ENCODE measurements around the gene NME7.

Gene NME7

DNA sequence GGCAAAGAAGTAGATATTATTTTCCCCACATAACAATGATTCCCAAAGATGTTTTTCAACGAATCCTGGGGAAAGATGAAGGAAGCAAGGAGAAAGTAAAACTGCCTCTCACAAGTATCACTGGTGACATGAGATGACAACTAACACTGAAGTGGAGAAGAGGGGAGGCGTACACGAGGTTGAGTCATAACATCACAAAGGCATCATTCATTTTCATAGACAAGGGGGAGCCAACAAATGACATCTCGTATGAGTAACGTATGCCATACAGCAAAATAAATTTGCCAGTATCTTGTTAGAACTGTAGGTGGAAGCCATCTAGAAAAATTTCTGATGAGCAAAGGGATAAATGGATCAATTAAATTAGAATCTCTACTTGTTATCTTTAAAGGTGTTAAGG lies 204.5 kb downstream of the NME7 start:
- no peak for DNase-seq (ENCODE audit: low read depth in 2 of 2, low spot score in 1 of 2)

DNA sequence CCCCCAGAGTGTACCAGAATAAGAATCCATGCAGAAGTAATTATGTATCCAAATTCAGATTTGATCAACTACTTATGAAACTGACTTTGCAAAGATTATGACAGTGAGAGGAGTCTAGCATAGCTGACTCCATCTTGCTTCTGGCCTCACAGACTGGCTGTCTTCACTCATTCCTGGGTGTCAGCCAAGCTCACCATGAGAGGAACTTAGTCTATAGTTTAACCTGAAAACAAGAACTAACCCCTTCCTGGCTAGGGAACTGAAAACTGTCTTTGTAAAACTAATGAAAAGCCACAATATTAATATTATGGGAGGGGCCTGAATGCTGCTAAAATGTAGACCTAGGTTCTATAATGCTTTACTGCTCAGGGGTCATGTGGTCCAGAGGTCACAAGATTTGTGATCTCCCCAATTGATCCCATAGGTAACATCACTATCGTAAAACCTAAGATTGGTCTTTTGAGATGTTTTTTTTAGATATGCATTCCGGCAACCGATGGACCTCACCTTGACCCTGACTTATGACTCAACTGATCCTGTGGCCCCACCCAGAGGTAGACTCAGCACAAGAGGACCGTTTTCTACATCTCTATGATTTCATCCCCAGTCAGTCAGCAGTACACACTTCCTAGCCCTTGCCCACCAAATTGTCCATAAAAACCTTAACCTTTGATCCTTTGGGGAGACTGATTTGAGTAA lies 206.0 kb downstream of the NME7 start:
- no peak for DNase-seq (ENCODE audit: low read depth in 2 of 2, low spot score in 1 of 2)

DNA sequence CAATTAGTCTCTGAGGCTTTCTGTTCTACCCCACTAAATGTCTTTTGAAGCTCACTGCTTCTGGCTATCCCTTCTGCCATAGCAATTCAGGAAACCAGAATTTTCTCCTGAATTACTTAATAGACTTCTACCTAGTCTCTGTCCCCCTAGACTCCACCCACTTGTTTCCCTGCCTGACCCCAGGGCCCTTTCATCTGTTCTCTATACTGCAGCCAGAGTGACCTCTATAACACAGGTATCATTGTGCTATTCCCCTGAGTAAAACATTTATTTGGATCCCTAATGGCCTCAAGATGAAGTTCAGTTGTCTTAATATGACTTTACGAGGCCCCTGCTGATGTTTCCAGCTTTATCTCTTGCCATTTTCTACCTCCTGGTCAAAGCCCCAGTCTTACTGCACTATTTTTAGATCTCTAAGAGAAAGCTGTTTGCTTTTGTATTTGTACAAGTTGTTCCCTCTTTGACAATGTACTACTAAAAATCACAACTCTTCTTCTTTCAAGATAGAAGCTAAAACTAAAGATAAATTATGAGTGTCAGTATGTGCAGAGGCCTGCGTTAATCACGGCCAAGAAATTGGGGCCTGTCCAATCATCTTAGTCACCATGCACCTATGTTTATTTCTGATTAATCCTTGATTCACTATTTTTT lies 206.6 kb downstream of the NME7 start:
- no peak for DNase-seq (ENCODE audit: low read depth in 2 of 2, low spot score in 1 of 2)

DNA sequence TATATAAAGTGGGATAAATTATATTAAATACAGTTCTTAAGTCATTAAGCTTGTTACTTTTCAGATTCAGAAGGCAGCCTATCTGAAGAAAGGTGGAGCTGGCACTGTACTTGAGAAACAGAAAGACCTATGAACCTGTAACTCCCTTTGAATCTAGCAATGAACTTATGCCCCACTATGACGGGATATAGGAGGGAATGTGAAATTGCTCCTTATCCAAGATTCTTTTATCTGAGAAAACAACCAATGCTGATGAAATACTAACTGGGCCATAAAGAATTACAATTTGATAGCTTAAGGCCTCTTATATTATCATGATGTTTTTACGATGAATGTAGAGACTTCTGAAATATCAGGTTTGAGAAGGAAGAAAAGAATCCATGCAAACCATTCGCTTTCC lies 211.0 kb downstream of the NME7 start:
- no peak for DNase-seq (ENCODE audit: low read depth in 2 of 2, low spot score in 1 of 2)

DNA sequence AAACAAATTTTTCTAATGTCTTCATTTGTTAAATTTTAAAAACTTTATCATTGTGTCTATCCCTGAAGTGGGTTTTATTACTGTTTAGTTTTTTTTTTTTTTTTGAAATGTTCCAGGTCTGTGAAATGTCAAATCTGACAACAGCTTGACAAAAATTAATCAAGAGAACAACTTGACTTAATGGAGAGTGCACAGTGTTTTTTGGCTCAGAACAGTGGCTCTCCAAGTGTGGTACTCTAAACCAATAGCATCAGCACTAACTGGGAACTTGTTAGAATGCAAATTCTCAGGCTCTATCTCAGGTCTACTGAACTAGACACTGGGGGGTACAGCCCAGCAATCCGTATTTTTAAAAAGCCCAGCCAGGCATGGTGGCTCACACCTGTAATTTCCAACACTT lies 211.9 kb downstream of the NME7 start:
- no peak for DNase-seq (ENCODE audit: low read depth in 2 of 2, low spot score in 1 of 2)

DNA sequence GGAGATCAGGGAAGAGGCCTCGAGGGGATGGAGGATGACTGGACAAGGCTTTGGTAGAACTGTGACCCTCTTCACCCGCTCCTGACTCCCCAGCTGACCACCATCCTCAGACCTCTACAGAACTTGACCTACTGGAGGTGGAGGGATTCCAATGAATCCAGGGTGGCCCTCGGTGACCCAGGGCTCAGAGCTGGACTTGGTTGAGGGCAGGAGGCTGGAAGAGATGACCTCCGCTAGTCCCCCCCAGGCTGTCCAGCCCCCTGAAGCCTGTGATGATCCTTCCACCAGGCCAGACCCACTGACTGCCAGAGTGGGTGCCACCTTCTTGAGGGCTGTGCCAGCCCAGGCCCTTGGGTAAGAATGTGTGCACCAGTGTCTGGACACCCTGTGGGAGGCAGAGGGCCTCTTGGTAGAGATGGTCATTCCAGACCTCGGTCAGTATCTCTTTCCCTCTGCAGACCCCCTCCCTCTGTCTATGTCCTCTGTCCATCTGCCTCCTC lies 216.2 kb downstream of the NME7 start:
- DNase-seq (ENCODE audit: low read depth in 2 of 2, low spot score in 1 of 2) = no peak

DNA sequence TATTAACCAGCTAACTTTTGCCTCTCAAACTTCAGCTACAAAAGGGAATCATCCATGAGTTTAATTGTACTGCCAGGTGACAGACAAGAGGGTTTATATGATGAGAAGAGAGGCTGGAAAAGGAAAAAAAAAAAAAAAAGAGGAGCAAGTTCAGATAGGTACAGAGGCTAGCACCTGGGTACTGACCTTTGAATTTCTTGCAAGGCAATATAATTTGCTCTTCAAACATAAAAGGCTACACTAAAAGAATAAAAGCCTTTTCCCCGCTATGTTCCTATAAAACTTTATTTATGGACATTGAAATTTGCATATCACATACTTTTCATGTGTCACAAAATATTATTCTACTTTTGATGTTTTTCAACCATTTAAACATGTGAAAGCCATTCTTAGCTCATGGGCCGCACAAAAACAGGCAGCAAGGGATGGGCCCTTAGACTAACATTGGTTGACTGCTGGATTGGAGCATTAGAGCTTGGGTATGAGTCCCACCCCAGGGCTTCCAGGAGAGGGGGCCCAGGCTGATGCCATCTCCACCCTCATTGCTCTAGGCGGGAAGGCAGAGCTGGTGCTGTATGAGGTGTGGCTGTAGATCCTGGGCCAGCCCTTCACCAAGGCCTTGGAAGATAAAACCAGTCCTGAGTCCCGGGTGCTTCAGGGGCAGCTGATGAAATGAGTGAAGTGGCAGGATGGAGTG lies 216.8 kb downstream of the NME7 start:
- no peak for DNase-seq (ENCODE audit: low read depth in 2 of 2, low spot score in 1 of 2)

DNA sequence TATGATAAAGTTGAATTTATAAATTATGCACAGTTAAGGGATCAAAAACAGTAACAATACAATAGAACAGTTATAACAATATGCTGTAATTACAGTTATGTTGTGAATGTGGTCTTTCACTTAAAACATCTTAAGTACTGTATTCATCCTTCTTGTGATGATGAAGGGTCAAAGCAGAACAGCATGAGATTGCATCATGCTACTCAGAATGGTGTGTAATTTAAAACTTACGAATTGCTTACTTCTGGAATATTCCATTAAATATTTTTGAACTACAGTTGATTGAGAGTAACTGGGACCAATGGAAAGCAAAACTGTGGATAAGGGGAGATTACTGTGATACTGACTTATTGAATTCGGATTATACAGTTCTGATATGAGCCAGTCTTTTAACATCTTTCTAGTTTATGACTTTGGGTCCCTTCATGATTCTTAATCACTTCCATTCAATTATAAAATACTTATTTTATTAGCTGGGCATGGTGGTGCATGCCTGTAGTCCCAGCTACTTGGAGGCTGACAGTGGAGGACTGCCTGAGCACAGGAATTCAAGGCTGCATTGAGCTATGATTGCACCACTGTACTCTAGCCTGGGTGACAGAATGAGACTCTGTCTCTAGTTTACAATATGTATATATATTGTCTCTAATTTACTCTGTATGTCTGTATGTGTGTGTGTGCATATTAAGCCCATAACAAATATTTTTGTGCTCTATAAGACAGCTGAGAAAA lies 217.9 kb downstream of the NME7 start:
- no peak for DNase-seq (ENCODE audit: low read depth in 2 of 2, low spot score in 1 of 2)

DNA sequence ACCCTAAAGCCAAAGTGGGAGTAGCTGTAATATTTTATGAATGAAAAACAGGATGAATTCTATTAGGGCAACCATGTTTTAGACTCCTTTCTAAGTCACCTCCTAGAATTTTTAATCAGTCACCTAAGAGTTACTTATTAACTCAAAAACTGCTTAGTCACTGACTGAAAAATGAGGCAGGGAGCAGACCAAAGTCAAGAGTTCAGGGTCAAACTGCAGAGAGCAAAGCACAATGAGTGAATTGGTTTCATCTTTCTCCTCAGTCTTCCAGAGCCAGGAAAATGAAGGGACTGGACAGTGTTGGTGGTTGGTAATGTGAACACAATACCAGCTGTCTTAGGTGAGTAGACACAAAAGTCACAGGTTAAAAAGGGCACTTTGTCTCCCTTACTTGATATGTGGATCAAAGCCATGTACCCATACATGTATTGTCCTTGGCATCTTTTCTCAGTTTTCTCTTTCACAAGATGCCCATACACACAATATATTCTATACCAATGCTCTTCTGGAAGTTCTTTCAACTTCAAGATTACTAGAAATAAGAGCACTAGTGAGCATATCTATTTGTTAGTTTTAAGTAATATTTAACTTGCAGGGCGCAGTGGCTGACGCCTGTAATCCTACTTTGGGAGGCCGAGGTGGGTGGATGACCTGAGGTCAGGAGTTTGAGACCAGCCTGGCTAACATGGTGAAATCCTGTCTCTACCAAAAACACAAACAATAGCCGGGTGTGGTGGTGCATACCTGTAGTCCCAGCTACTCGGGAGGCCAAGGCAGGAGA lies 218.9 kb downstream of the NME7 start:
- no peak for DNase-seq (ENCODE audit: low read depth in 2 of 2, low spot score in 1 of 2)

DNA sequence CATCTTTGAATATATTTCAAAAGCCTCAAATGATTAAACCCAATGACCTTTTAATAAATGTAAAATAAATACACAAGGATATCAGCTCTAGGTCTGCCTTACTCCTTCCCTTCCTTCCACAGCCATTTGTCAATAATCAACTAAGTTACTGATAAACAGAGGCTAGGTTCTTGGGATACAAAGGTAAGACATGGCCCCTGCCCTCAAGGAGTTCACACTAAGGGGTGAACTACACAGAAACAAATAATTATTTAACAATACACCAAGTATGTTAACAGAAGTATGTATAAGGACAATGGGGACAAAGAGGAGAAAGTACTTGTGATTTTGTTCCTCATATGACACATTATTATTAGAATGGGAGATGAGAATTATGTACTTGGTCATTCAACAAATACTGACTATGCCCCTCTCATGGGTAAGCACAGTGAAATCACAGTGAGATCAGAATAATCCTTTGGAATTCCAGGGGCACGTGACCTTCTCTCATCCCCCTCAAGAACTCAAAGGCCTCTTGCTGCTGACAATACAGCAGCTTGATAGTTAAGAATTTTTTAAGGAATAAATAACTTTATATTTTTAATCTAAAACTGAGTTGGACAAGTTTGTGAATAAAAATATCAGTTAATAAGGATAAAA lies 220.9 kb downstream of the NME7 start:
- DNase-seq (ENCODE audit: low read depth in 2 of 2, low spot score in 1 of 2) = no peak

DNA sequence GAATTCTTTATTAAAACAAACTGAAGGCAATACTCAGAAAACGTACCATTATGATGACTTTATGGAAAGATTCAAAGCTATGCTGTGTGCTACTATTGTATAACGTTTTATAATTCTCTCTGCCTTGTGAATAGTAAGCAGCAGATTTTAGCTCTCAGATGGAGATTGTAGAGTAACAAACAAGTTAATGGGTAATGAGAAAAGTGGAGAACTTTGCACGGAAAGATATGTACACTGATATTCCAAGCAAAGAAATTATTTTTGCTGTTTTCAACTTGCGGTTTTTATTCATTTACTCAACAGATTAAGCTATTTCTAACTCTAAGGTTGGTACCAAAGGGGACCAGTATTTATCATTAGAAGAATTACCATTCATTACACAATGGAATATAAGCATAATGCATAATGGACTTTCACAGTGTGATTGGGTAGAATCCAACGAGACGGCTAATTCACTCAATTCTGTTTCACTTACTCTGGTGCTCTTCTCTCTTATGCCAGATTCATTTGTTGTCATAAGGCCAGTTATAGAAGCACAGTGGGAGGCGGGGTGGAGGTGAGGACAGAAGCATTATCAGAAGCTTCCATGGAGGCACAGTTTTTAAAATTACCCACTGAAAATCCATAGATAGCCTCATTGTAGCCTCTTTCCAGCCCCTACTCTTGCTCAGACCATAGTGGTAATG lies 222.5 kb downstream of the NME7 start:
- DNase-seq (ENCODE audit: low read depth in 2 of 2, low spot score in 1 of 2) = no peak

DNA sequence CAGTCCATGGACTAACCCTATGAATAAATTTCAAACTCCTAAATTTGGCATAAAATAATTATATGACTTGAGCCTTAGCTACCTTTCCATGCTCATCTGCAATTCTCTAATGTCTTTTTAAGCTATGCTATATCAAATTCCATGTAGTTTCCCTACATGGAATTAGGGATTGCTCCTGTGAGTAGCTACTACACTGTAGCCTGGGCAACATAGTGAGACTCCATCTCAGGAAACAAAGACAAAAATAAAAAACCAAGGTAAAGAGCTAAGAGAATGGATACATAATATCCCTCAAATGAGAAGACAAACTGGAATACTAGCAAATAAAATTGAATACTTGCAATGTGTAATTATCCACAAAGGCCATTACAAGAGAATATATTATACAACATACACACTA lies 223.6 kb downstream of the NME7 start:
- DNase-seq (ENCODE audit: low read depth in 2 of 2, low spot score in 1 of 2) = no peak

DNA sequence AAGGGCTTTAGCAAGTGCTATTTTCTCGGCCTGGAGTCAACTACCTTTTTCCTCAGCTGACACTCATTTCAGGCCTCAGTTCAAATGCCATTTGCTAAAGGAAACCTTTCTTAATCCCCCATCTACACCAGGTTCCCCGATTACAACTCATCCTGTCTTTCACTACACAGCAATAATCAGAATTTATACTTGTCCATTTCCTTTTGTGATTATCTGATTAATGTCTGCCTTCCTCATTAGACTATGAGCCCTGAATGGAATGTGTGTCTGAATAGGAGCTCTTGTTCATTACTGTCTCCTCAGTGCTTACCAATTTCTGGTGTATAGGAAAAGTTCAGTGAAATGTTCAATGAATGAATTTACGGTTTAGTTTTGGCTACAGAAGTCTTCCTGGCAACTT lies 224.3 kb downstream of the NME7 start:
- no peak for DNase-seq (ENCODE audit: low read depth in 2 of 2, low spot score in 1 of 2)

DNA sequence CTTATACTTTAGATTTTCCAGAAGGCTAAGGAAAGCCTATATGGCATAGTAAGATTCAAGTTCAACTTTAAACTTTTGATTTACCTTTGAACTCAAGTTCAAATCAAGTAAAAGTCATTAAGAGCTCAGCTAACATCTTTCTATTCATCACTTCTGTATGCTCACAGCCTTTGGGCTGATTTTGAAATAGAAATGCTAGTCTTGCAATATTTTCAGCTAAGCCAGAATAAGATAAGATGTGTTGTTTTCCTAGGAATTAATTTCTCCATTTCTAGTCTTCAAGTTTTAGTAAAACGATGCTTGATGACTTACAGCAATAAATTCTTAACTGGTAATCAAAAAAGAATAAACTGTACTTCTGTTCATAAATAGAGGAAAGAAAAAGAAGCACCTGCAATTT lies 225.5 kb downstream of the NME7 start:
- DNase-seq (ENCODE audit: low read depth in 2 of 2, low spot score in 1 of 2) = no peak

DNA sequence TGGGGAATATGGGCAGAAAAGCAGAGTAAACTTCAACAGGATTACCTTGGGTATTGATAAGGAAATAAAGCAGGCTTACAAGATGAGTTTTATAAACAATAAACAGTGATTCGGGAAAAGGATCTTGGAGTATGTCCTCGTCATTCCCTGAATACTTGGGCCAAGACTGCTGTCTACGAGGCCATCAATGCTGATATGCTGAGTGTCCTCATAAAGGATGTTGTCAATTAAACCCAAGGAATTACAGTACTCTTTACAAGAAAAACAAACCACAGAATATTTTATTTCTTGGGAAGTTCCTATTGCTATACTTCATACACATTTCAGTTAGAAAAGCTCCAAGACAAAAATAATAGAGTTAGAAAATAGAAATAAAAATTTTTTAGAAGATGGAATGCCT lies 226.2 kb downstream of the NME7 start:
- no peak for DNase-seq (ENCODE audit: low read depth in 2 of 2, low spot score in 1 of 2)

DNA sequence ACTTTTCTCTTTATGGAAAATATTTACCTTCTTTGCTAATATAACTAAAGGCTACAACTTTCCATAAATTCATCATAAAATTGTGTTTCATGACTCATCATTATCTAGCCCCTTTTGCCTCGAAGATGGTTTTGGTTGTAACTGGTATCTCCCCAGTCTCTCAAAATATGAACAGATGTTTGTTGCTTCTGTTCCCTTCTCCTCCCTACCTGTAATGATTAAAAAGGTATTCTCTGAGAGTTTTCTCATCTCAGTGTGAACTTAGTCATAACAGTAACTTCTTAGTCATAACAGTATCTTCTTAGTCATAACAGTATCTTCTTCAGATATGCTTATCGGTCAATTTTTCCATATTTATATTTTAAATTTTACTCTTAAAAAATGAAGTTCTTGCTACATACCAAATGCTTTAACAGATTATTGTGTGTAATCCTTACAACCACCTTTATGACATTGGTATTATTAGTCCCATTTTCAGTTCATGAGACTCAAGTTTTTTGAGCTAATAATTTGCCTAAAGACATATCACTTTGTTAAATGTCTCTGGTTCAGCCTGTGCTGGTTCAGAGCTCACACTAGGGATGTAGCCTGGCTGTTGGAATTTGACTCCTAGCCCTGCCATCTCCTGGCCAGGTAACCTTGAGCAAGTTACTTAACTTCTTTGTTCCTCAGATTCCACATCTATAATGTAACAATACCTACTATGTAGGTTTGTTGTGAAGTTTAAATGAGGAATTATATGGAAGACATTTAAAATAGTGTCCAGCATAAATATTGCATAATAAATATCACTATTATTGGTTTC lies 228.5 kb downstream of the NME7 start:
- no peak for DNase-seq (ENCODE audit: low read depth in 2 of 2, low spot score in 1 of 2)

DNA sequence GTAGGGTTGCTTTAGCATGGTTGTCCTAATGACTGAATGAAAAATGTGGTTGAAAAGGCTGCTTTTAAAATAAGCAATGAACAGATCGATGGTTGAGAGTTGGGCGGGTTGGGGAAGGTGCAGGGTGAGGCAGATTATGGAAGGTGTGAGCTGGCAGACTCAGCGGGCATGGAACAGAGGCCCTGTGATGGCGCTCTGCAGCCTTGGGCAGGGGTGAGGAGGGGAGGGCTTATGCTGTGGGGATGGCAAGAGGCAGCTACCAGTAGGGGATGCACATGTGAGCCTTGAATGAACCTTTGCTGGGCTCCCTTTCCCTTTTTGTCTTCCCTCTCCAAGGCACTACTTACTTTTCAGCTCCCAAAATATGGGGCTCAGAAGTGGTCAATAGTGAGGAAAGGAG lies 230.2 kb downstream of the NME7 start:
- no peak for DNase-seq (ENCODE audit: low read depth in 2 of 2, low spot score in 1 of 2)

DNA sequence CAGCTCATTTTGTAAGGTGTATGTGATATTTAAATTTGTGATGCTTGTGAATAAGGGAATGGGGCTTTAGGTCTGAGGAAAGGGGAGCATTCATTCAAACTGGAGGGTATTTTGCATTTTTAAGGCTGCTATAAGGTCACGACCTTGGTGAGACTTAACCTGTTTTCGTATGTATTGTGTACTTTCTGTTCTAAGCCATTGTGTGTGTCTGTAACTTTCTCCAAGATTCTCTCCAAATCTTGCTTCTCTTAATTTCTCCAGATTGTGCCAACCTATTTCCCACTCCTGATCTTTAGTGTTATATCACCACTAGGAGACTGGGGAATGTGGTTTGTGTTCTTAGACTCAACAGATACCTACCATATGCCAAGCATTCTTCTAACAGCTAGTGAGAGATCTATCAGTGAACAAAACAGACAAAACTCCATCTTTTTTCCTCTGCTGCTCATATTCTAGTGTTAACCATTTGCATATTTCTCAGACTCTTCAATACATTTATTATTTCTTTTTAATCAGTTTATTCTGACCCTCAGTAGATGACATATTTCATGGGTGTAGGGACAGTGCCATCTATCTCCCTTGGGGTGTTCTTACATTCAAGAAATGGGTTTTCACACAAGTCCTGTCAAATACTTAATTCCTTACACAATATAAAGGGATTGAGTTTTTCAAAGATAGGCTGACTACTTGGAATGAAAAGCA lies 233.6 kb downstream of the NME7 start:
- no peak for DNase-seq (ENCODE audit: low read depth in 2 of 2, low spot score in 1 of 2)

DNA sequence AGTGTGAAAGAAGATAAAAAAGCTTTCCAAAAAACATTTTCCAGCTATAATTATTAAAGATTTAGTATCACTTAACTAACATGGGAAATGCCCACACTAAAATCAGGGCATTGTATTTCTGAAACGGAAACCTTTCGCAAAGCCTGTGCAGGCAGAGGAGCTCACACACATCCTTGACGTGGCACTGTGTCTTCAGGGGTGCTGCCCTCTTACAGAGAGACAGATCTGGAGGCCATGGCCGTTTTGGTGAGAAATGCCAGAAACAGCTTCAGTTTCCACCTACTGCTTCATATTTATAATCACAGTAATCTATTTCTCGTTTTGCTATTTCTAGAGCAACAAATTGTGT lies 234.4 kb downstream of the NME7 start:
- no peak for DNase-seq (ENCODE audit: low read depth in 2 of 2, low spot score in 1 of 2)

Measured in stimulated activated CD8-positive, alpha-beta memory T cell treated with anti-CD3 and anti-CD28 coated beads, Interleukin-4, amount 100 ng/mL, for 1 hour (primary cell).